H1 (cell line): ENCODE results near the gene GALNT12. TPM values are rescaled to one million over a fixed set of nuclear protein-coding genes. Genes with fewer than 3 reads are reported as not detected.

ENCODE experiments used
- CTCF ChIA-PET: fragments of 300-600 bp; sonication (Branson Sonifier 250); formaldehyde crosslinking; loops from one replicate; lab custom pipeline; 2021; ENCODE audit not compliant: partially characterized antibody; lab: Charles Lee
- POLR2A ChIA-PET: fragments of 300-600 bp; sonication (Branson Sonifier 250); formaldehyde crosslinking; loops from one replicate; lab custom pipeline; 2021; ENCODE audit warnings: inconsistent platforms; ENCODE audit not compliant: partially characterized antibody; lab: Charles Lee
- DNase-seq, 2 experiments: peaks; one replicate each; pipeline versions ENCODE4 v3.0.0 to v3.0.0-alpha.2; 2010 to 2022; ENCODE audit warnings: low spot score in 2 of 2, low read depth in 1 of 2, mixed read lengths in 1 of 2
- FAIRE-seq: peaks from 2 replicates; lab custom pipeline; 2011; peaks lifted over from hg19 to GRCh38; lab: Jason Lieb, UNC
- H2AFZ ChIP-seq: 2 replicates; pipeline ENCODE4 v1.8.1; 2012; ENCODE audit warnings: low read length, inconsistent platforms
- H2AK5ac ChIP-seq: 2 replicates; pipeline ENCODE4 v1.6.1; 2013; ENCODE audit warnings: low read depth, low read length
- H2BK120ac ChIP-seq: replicated peaks from 2 replicates; pipeline ENCODE3; 2013; ENCODE audit warnings: low read depth, low read length, inconsistent platforms
- H2BK12ac ChIP-seq: 2 replicates; pipeline ENCODE4 v1.6.1; 2013; ENCODE audit warnings: low read depth, low read length
- H2BK15ac ChIP-seq: 2 replicates; pipeline ENCODE4 v1.6.1; 2013; ENCODE audit warnings: low read length
- H2BK20ac ChIP-seq: 2 replicates; pipeline ENCODE4 v1.6.1; 2013; ENCODE audit warnings: low read length
- H2BK5ac ChIP-seq: 2 replicates; pipeline ENCODE4 v1.6.1; 2013; ENCODE audit warnings: low read depth, low read length
- H3K14ac ChIP-seq: 2 replicates; pipeline ENCODE4 v1.6.1; 2013; ENCODE audit warnings: inconsistent platforms; ENCODE audit not compliant: insufficient read length
- H3K18ac ChIP-seq: 2 replicates; pipeline ENCODE4 v1.6.1; 2013; ENCODE audit warnings: low read length; ENCODE audit errors: extremely low read depth
- H3K23ac ChIP-seq: 2 replicates; pipeline ENCODE4 v1.6.1; 2013; ENCODE audit warnings: inconsistent platforms; ENCODE audit not compliant: insufficient read length
- H3K23me2 ChIP-seq: 2 replicates; pipeline ENCODE4 v1.6.1; 2013; ENCODE audit warnings: low read depth, low read length
- H3K27ac ChIP-seq: 2 replicates; pipeline ENCODE4 v1.6.1; 2011; ENCODE audit warnings: low read depth, low read length, inconsistent platforms
- H3K27me3 ChIP-seq, 4 experiments: replicated peaks in 1 of 4; 1 replicate in 1 of 4; 2 replicates in 3 of 4; pipeline versions ENCODE4 v1.6.1 to v1.8.1; 2011 to 2013; ENCODE audit warnings: low read length in 3 of 4, mild to moderate bottlenecking in 3 of 4, inconsistent platforms in 2 of 4, mixed read lengths in 2 of 4, moderate library complexity in 1 of 4; ENCODE audit not compliant: control insufficient read depth in 3 of 4, insufficient read depth in 3 of 4; ENCODE audit errors: extremely low read depth in 1 of 4
- H3K36me3 ChIP-seq, 4 experiments: 2 replicates each; pipeline versions ENCODE4 v1.6.1 to v1.8.1; 2011 to 2013; ENCODE audit warnings: mild to moderate bottlenecking in 4 of 4, low read length in 3 of 4, moderate library complexity in 2 of 4, control low read depth in 1 of 4, inconsistent platforms in 1 of 4; ENCODE audit not compliant: insufficient read depth in 4 of 4, control insufficient read depth in 2 of 4
- H3K4ac ChIP-seq: replicated peaks from 2 replicates; pipeline ENCODE3; 2013; ENCODE audit warnings: low read length, low read depth, mixed read lengths, inconsistent platforms; ENCODE audit not compliant: insufficient read length
- H3K4me1 ChIP-seq, 4 experiments: replicated peaks in 1 of 4; 1 replicate in 1 of 4; 2 replicates in 3 of 4; pipeline versions ENCODE4 v1.6.1 to v1.8.1; 2011 to 2013; ENCODE audit warnings: low read length in 3 of 4, inconsistent platforms in 2 of 4, mixed read lengths in 1 of 4; ENCODE audit not compliant: insufficient read depth in 4 of 4, control insufficient read depth in 3 of 4
- H3K4me2 ChIP-seq, 2 experiments: 2 replicates each; pipeline versions ENCODE4 v1.6.1 to v1.8.1; 2011 to 2013; ENCODE audit warnings: low read depth in 2 of 2, low read length in 2 of 2, control low read depth in 1 of 2, inconsistent platforms in 1 of 2, mild to moderate bottlenecking in 1 of 2; ENCODE audit not compliant: insufficient read depth in 1 of 2
- H3K4me3 ChIP-seq, 4 experiments: fragments of 200-600, 300-600 bp in 1 of 4; sonication (generic), shearing (Covaris generic), sonication (Bioruptor Twin) in 1 of 4; 2 replicates each; pipeline versions ENCODE4 v1.5.1 to v1.8.1; 2011 to 2016; ENCODE audit warnings: low read length in 4 of 4, low read depth in 3 of 4, control low read depth in 2 of 4, inconsistent platforms in 2 of 4, mild to moderate bottlenecking in 2 of 4, mixed read lengths in 1 of 4, moderate library complexity in 1 of 4; ENCODE audit not compliant: insufficient read depth in 2 of 4; ENCODE audit errors: extremely low read depth in 1 of 4
- H3K56ac ChIP-seq: replicated peaks from 2 replicates; pipeline ENCODE3; 2013; ENCODE audit warnings: low read depth, mild to moderate bottlenecking, mixed read lengths, low read length, inconsistent platforms; ENCODE audit not compliant: insufficient read length
- H3K79me1 ChIP-seq: 2 replicates; pipeline ENCODE4 v1.6.1; 2013; ENCODE audit warnings: low read depth, low read length, control low read depth
- H3K79me2 ChIP-seq, 2 experiments: 2 replicates each; pipeline versions ENCODE4 v1.6.1 to v1.8.1; 2012 to 2013; ENCODE audit warnings: low read length in 2 of 2, mild to moderate bottlenecking in 2 of 2, inconsistent platforms in 1 of 2; ENCODE audit not compliant: insufficient read depth in 2 of 2, control insufficient read depth in 1 of 2
- H3K9ac ChIP-seq, 4 experiments: replicated peaks in 1 of 4; 1 replicate in 1 of 4; 2 replicates in 3 of 4; pipeline versions ENCODE4 v1.6.1 to v1.8.1; 2011 to 2013; ENCODE audit warnings: low read depth in 3 of 4, low read length in 3 of 4, control low read depth in 2 of 4, mild to moderate bottlenecking in 2 of 4, moderate library complexity in 2 of 4, inconsistent platforms in 1 of 4; ENCODE audit errors: extremely low read depth in 1 of 4
- H3K9me3 ChIP-seq, 2 experiments: 2 replicates each; pipeline versions ENCODE4 v1.6.1 to v1.8.1; 2012 to 2013; ENCODE audit warnings: mild to moderate bottlenecking in 2 of 2, moderate library complexity in 2 of 2, control low read depth in 1 of 2, inconsistent platforms in 1 of 2, low read depth in 1 of 2, low read length in 1 of 2, mixed read lengths in 1 of 2; ENCODE audit not compliant: insufficient read depth in 2 of 2
- H4K20me1 ChIP-seq, 2 experiments: replicated peaks in 1 of 2; 2 replicates each; pipeline versions ENCODE3 to v1.8.1; 2011 to 2013; ENCODE audit warnings: inconsistent platforms in 2 of 2, low read length in 2 of 2, mild to moderate bottlenecking in 1 of 2; ENCODE audit not compliant: insufficient read depth in 2 of 2, control insufficient read depth in 1 of 2
- H4K5ac ChIP-seq: 2 replicates; pipeline ENCODE4 v1.6.1; 2013; ENCODE audit warnings: low read length, low read depth, mixed read lengths, inconsistent platforms; ENCODE audit not compliant: insufficient read length
- H4K8ac ChIP-seq: 2 replicates; pipeline ENCODE4 v1.8.0; 2013; ENCODE audit warnings: mild to moderate bottlenecking, moderate library complexity, low read length, inconsistent platforms; ENCODE audit not compliant: insufficient read depth; ENCODE audit errors: extremely low read depth
- H4K91ac ChIP-seq: replicated peaks from 2 replicates; pipeline ENCODE3; 2013; ENCODE audit warnings: low read length, mixed read lengths, inconsistent platforms; ENCODE audit not compliant: insufficient read length
- BACH1 ChIP-seq: IDR thresholded peaks from 2 replicates; pipeline ENCODE4 v1.6.1; 2012; ENCODE audit warnings: low read length, improper control_type of control experiment
- CBX5 ChIP-seq: fragments of 300-800, 300-1000 bp; sonication (generic); IDR thresholded peaks from 2 replicates; pipeline ENCODE4 v1.7.1; 2016; ENCODE audit warnings: antibody characterized with exemption, low read length, low read depth
- EZH2 ChIP-seq: fragments of 200-600 bp; sonication (generic); IDR thresholded peaks from 2 replicates; pipeline ENCODE4 v1.7.1; 2012; ENCODE audit warnings: low read depth, mild to moderate bottlenecking, moderate library complexity, low read length, inconsistent platforms; ENCODE audit not compliant: severe bottlenecking
- GABPA ChIP-seq: IDR thresholded peaks from 2 replicates; pipeline ENCODE4 v1.6.1; 2011; ENCODE audit warnings: mild to moderate bottlenecking, low read length, moderate library complexity, borderline replicate concordance; ENCODE audit not compliant: insufficient read depth
- HDAC2 ChIP-seq, 2 experiments: fragments of 300-600 bp in 1 of 2; sonication (generic) in 1 of 2; IDR thresholded peaks; 2 replicates each; pipeline ENCODE4 v1.6.1; 2011 to 2012; ENCODE audit warnings: low read depth in 2 of 2, low read length in 2 of 2, mild to moderate bottlenecking in 2 of 2, moderate library complexity in 2 of 2, borderline replicate concordance in 1 of 2, inconsistent platforms in 1 of 2
- USF2 ChIP-seq: IDR thresholded peaks from 2 replicates; pipeline ENCODE4 v1.6.1; 2011; ENCODE audit warnings: low read length, improper control_type of control experiment
- WGBS, 2 experiments: shearing (Covaris generic) in 1 of 2; methylation state at CpG; one replicate each; pipeline versions ENCODE4 v1.1.6 to v1.1.7; 2013 to 2015; ENCODE audit warnings: low lambda C conversion rate in 2 of 2, mixed read lengths in 2 of 2, inconsistent platforms in 1 of 2, low coverage in 1 of 2, missing lambda C conversion rate in 1 of 2; ENCODE audit not compliant: insufficient replicate concordance in 2 of 2, insufficient coverage in 1 of 2, insufficient read length in 1 of 2; ENCODE audit errors: extremely low coverage in 1 of 2, missing lambda C conversion rate in 1 of 2; 5-methylcytosine and 5-hydroxymethylcytosine counted together
- polyA plus RNA-seq, 7 experiments: library from polyadenylated mRNA; depleted of rRNA in 3 of 7; stranded (reverse) in 5 of 7; unstranded in 2 of 7; fragments of >200 nt in 5 of 7; fragments of 200-250 nt in 2 of 7; gene quantifications; 1 replicate in 5 of 7; 2 replicates in 1 of 7; 4 replicates in 1 of 7; pipeline versions ENCODE4 v1.2.1 to v1.2.3, GENCODE V29; 2011 to 2013; ENCODE audit warnings: missing spikeins in 2 of 7, mixed read lengths in 2 of 7
- total RNA-seq: library from RNA; stranded (reverse); fragmentation: NEBNext Ultra II Directional; extraction: Animal tissue kit (Norgen Biotek cat#: 25700); gene quantifications from 2 replicates; pipeline ENCODE4 v1.2.1, GENCODE V29; 2021

The GALNT12 gene
- total and polyA plus RNA-seq, 2 of the 8 experiments (the other 6 are each of a cell fraction or from before 2014, with no cell fraction given) = 16.2 to 19.6 TPM

- TF ChIP-seq GABPA (no peak), USF2 (no peak), HDAC2 (IDR thresholded peaks at IDR 0.05; ENCODE audit: borderline replicate concordance in 1 of 2, low read depth in 2 of 2, low read length in 2 of 2) (no peak), EZH2 (no peak), BACH1 (no peak), CBX5 (no peak)
- H4K91ac ChIP-seq = no peak overlapping the region
- H4K5ac ChIP-seq = no peak overlapping the region
- H3K4me2 ChIP-seq = no peak overlapping the region
- no peak for FAIRE-seq
- peaks cover 3 to 4% of the 10 kb centered on the region in 2 experiments; a peak in 1 of 4 replicates for H3K9me3 ChIP-seq
- no peak overlapping the region for H3K27ac ChIP-seq
- H3K79me1 ChIP-seq = no peaks in the 10 kb centered on the region
- no peak overlapping the region for H4K8ac ChIP-seq
- no peak overlapping the region for H3K23ac ChIP-seq
- no peak overlapping the region for H2BK5ac ChIP-seq
- H2BK120ac ChIP-seq = no peak overlapping the region
- no peak overlapping the region for H2BK15ac ChIP-seq
- no peak overlapping the region for H3K18ac ChIP-seq
- H2AK5ac ChIP-seq = no peak overlapping the region
- ChIA-PET CTCF (interaction anchor here (0.7 to 3.7 kb wide), 4 partner anchors 11 to 682 kb away, joined by 3 to 12 read pairs (median 3); no protein-coding TSS in a partner anchor), POLR2A (no interaction called here)
- no peak overlapping the region for H2AFZ ChIP-seq
- H3K36me3 ChIP-seq = no peaks in the 10 kb centered on the region
- no peak overlapping the region for H3K4ac ChIP-seq
- H2BK12ac ChIP-seq = no peak overlapping the region
- H3K4me1 ChIP-seq = no peaks in the 10 kb centered on the region
- H3K79me2 ChIP-seq = no peaks in the 10 kb centered on the region
- 90% methylated on average over 3 of the region's 3 CpGs; no CpG with 5 or more reads in 1 of the 2 experiments for WGBS, 2 experiments
- no peak overlapping the region for H3K9ac ChIP-seq
- no peaks in the 10 kb centered on the region; the same call in 1 of the 2 replicates for H3K23me2 ChIP-seq
- no peak for DNase-seq
- H3K56ac ChIP-seq = no peak overlapping the region
- no peaks in the 10 kb centered on the region for H3K27me3 ChIP-seq
- no peak overlapping the region for H3K14ac ChIP-seq
- no peak overlapping the region for H3K4me3 ChIP-seq
- no peak overlapping the region for H2BK20ac ChIP-seq
- H4K20me1 ChIP-seq = no peaks in the 10 kb centered on the region
Measured at GRCh38 chr9:98894171-98894570, 86.7 kb downstream of the GALNT12 start.
